GM21381 (cell line): ENCODE measurements around the gene PCDHGA2.
A peak's percentile ranks its signal among the peaks of the same experiment; 100 is the strongest.
"Not testable (repeated sequence)": the region's sequence is repeated elsewhere in the genome, so short reads cannot be mapped to it uniquely, and the experiment has no call there.

ENCODE experiments used
- ATAC-seq: cut with Tn5 transposase; IDR thresholded peaks from one replicate; pipeline ENCODE4 v1.9.1; 2021; ENCODE audit warnings: mild to moderate bottlenecking, moderate library complexity; ENCODE audit not compliant: unreplicated experiment

PCDHGA2 gene

GRCh38 chr5:141346017-141346416 is 7.5 kb downstream of the PCDHGA2 start:
- not testable (repeated sequence) for ATAC-seq

DNA sequence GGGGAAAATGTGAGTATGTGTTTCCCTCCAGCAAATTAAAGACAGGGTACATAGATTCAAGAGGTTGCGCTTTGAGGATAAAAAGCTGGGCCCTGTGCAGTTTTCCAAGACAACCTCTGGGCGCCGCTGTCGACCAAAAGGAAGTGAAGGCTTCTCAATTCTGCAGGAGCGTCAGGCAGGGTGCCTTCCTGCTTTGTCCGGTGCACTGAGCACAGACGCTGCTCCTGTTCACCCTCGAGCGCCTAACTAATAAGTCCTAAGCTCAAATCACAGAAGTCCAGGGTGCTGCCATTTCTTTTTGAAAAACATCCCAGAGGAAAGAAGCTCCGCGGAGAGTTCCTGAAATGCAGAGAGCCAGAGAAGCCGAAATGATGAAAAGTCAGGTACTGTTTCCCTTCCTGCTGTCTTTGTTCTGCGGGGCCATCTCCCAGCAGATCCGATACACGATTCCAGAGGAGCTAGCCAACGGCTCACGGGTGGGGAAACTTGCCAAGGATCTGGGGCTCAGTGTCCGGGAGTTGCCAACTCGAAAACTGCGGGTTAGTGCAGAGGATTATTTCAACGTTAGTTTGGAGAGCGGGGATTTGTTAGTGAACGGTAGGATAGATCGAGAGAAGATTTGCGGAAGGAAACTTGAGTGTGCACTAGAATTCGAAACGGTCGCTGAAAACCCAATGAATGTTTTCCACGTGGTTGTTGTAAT is 11.5 kb downstream of the PCDHGA2 start, which contains the start of gene PCDHGB1:
Gene PCDHGB1 (plus strand): TSS at position 183 of the 703 bp plus-strand sequence. CDS start 162 bp downstream, at position 345.
- ATAC-seq, result no peak

DNA sequence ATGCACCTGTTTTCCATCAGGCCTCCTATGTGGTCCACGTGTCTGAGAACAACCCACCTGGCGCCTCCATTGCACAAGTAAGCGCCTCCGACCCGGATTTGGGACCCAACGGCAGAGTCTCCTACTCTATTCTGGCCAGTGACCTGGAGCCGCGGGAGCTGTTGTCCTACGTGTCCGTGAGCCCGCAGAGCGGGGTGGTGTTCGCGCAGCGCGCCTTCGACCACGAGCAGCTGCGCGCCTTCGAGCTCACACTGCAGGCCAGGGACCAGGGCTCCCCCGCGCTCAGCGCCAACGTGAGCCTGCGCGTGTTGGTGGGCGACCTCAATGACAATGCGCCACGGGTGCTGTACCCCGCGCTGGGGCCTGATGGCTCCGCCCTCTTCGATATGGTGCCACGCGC is 13.0 kb downstream of the PCDHGA2 start:
- ATAC-seq, result no peak

DNA sequence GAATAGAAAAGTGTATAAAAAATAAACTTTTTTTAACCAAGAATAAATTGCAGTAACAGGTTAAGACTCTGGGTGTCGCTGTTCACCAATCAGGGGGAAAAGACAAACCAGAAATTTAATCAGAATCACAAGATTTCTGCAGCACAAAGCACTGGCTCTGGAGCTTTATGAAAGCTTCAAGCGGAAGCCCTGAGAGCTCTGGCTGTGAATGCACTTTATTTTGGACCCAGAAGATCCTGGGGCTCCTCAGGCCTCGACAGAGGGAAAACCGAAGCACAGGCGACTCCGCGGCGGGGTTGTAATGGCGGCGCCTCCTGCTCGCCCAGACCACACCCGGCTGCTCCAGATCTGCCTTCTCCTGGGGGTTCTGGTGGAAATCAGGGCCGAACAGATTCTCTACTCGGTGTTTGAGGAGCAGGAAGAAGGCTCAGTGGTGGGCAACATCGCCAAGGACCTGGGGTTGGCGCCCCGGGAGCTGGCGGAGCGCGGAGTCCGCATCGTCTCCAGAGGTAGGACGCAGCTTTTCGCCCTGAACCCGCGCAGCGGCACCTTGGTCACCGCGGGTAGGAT is 16.4 kb downstream of the PCDHGA2 start, which contains the start of gene PCDHGA4:
Gene PCDHGA4 (plus strand): TSS at position 122 of the 570 bp plus-strand sequence. CDS start 87 bp downstream, at position 209.
- ATAC-seq, result no peak

DNA sequence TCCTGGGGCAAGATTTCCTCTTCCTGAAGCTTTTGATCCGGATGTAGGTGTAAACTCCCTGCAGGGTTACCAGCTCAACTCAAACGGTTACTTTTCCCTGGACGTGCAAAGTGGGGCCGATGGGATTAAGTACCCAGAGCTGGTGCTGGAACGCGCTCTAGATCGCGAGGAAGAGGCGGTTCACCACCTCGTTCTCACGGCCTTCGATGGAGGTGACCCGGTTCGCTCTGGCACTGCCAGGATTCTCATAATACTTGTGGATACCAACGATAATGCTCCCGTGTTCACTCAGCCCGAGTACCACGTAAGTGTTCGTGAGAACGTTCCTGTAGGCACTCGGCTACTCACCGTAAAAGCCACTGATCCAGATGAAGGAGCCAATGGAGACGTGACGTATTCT is 17.1 kb downstream of the PCDHGA2 start:
- no peak for ATAC-seq

- no peak for ATAC-seq
Measured at GRCh38 chr5:141356133-141356532, 17.6 kb downstream of the PCDHGA2 start.

- ATAC-seq, result no peak
Measured at GRCh38 chr5:141356950-141357349, 18.4 kb downstream of the PCDHGA2 start.

GRCh38 chr5:141359790-141360426 is 21.3 kb downstream of the PCDHGA2 start, which contains the start of gene PCDHGB2:
Gene PCDHGB2, plus strand, starts transcription at chr5:141359994. Its CDS starts 142 bp downstream, at chr5:141360136.
- ATAC-seq, result no peak

DNA sequence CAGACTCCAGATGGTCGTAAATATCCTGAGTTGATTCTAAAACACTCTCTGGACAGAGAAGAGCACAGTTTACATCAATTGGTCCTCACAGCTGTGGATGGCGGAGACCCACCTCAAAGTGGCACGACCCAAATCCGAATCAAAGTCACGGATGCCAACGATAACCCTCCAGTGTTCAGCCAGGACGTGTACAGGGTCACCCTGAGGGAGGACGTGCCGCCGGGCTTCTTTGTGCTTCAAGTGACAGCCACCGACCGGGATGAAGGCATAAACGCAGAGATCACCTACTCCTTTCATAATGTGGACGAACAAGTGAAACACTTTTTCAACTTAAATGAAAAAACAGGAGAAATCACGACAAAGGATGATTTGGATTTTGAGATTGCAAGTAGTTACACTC is 22.1 kb downstream of the PCDHGA2 start:
- no peak for ATAC-seq

GRCh38 chr5:141362719-141363118 is 24.2 kb downstream of the PCDHGA2 start:
- ATAC-seq, result no peak

DNA sequence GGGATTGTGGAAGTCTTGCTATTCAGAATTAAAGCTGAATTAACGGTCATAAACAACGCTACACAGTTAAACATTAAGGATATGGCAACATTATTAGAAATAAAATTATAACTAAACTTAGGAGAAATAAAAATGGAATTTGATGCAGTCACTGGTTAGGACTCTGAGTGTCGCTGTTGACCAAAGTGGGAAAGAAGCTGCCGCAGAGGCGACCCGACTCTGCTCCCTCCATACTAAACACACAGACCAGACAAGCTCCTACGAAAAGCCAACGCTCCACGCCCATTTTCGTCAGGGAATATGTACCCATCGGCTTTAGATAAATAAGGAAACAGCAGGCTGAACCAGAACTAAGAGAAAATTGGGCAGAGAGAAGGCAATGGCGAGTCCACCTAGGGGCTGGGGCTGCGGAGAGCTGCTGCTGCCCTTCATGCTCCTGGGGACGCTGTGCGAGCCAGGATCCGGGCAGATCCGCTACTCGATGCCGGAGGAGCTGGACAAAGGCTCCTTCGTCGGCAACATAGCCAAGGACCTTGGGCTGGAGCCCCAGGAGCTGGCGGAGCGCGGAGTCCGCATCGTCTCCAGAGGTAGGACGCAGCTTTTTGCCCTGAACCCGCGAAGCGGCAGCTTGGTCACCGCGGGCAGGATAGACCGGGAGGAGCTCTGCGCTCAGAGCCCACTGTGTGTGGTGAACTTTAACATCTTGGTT is 25.5 kb downstream of the PCDHGA2 start, which contains the start of gene PCDHGA5:
Gene PCDHGA5 (plus strand): TSS at position 211 of the 709 bp plus-strand sequence. CDS start 169 bp downstream, at position 380.
- no peak for ATAC-seq

DNA sequence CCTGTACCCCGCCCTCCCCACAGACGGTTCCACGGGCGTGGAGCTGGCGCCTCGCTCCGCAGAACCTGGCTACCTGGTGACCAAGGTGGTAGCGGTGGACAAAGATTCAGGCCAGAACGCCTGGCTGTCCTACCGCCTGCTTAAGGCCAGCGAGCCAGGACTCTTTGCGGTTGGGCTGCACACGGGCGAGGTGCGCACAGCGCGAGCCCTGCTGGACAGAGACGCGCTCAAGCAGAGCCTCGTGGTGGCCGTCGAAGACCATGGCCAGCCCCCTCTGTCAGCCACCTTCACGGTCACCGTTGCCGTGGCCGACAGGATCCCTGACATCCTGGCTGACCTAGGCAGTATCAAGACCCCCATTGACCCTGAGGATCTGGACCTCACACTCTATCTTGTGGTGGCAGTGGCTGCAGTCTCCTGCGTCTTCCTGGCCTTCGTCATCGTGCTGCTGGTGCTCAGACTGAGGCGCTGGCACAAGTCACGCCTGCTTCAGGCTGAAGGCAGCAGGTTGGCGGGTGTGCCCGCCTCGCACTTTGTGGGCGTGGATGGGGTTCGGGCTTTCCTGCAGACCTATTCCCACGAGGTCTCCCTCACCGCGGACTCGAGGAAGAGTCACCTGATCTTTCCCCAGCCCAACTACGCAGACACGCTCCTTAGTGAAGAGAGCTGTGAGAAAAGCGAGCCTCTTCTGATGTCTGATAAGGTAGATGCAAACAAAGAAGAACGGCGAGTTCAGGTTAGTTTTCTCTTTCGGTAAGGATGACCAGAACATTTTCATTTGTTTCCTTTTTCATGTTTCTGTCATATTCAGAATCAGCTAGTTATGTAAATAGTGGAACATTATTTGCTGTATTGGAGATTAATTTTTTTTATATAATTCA is 27.7 kb downstream of the PCDHGA2 start:
- ATAC-seq, result no peak

- peak; percentile 97 for ATAC-seq
Measured at GRCh38 chr5:141369994-141370848, 31.7 kb downstream of the PCDHGA2 start, which contains the start of gene PCDHGB3. Gene PCDHGB3, plus strand, starts transcription at chr5:141370242. Its CDS starts 153 bp downstream, at chr5:141370395.

DNA sequence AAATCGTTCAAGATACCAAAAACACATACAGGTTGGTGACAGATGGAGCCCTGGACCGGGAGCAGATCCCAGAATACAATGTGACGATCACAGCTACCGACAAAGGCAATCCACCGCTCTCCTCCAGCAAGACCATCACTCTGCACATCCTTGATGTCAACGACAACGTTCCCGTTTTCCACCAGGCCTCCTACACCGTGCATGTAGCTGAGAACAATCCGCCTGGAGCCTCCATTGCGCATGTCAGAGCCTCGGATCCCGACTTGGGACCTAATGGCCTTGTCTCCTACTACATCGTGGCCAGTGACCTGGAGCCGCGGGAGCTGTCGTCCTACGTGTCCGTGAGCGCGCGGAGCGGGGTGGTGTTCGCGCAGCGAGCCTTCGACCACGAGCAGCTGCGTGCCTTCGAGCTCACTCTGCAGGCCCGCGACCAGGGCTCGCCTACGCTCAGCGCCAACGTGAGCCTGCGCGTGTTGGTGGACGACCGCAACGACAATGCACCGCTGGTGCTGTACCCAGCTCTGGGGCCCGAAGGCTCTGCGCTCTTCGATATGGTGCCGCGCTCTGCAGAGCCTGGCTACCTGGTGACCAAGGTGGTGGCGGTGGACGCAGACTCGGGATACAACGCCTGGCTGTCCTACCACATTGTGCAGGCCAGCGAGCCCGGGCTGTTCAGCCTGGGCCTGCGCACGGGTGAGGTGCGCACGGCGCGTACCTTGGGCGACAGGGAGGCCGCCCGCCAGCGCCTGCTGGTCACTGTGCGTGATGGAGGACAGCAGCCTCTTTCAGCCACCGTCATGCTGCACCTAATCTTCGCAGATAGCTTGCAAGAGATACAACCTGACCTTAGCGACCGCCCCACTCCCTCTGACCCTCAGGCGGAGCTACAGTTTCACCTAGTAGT is 33.3 kb downstream of the PCDHGA2 start:
- ATAC-seq, result no peak

DNA sequence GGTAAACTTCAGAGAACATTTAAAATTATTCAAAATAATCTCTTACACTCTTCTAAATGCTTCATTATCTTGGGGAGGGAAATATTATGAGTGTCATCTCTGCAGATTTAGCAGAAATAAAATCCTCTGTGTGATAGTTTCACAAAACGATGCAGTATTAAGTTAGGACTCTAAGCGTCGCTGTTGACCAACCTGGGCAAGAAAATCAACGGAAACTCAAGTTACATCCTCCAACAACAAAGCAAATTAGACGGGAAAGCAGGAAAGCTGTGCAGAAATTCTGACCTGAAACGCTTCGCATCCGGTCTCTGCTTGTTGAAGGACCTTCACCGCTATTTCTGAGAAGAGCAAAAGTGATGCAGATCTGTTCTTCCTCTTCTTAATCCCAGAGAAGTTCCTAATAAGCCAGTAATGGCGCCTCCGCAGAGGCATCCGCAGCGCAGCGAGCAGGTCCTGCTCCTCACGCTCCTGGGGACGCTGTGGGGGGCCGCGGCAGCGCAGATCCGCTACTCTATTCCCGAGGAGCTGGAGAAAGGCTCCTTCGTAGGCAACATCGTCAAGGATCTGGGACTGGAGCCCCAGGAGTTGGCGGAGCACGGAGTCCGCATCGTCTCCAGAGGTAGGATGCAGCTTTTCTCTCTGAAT is 35.2 kb downstream of the PCDHGA2 start, which contains the start of gene PCDHGA6:
Gene PCDHGA6 (plus strand): TSS at position 219 of the 645 bp plus-strand sequence. CDS start 193 bp downstream, at position 412.
- ATAC-seq, result no peak

GRCh38 chr5:141374627-141375026 is 36.1 kb downstream of the PCDHGA2 start:
- ATAC-seq, result no peak

- not testable (repeated sequence) for ATAC-seq
Measured at GRCh38 chr5:141375444-141376155, 37.0 kb downstream of the PCDHGA2 start.
